ENCODE measurements around the gene C15orf61. TPM values are rescaled to one million over a fixed set of nuclear protein-coding genes. Genes with fewer than 3 reads are reported as not detected.

C15orf61 gene
- total and polyA plus RNA-seq, 2 of the 13 experiments (the other 11 are each of a cell fraction or from before 2014, with no cell fraction given): 2.1 to 6.6 TPM

- TF ChIP-seq ZNF142 (CRISPR knock-in tag; IDR thresholded peaks at IDR 0.05) (no peak), ZBTB2 (CRISPR knock-in tag; IDR thresholded peaks at IDR 0.05; ENCODE audit: low read depth) (no peak), ZNF143 (CRISPR knock-in tag; IDR thresholded peaks at IDR 0.05) (no peak)
These were observed 42.2 kb downstream of the C15orf61 start (continued) for GRCh38 chr15:67563092-67563491.

- ChIA-PET CTCF (ENCODE audit: low intra/inter-chr PET ratio, low total read pairs) (no interaction called here), POLR2A (no interaction called here)
- Histone ChIP-seq H3K4me1 (ENCODE audit: insufficient read depth, low read length) (no peaks in the 10 kb centered on the region), H3K27me3 (ENCODE audit: control insufficient read depth in 1 of 2, insufficient read depth in 2 of 2, low read length in 2 of 2) (no peaks in the 10 kb centered on the region), H2AFZ (ENCODE audit: low read length) (no peak overlapping the region), H3K36me3 (replicated peaks in 1 of 2; ENCODE audit: control insufficient read depth in 1 of 2, insufficient read depth in 2 of 2, low read length in 2 of 2) (no peaks in the 10 kb centered on the region), H3K79me2 (ENCODE audit: insufficient read depth, low read length) (no peaks in the 10 kb centered on the region), H3K9me3 (ENCODE audit: low read length) (no peaks in the 10 kb centered on the region), H3K4me3 (replicated peaks in 1 of 3; ENCODE audit: insufficient read depth in 1 of 3, low read depth in 2 of 3, low read length in 3 of 3) (no peak overlapping the region), H4K20me1 (ENCODE audit: insufficient read depth, low read length) (no peaks in the 10 kb centered on the region; the same call in 1 of the 2 replicates), H3K27ac (ENCODE audit: extremely low read length, insufficient read depth, low read length) (no peak overlapping the region), H3K4me2 (ENCODE audit: low read depth, low read length) (no peak overlapping the region), H3K9ac (ENCODE audit: insufficient read depth, low read depth, low read length) (no peak overlapping the region)
- DNase-seq (ENCODE audit: low spot score) (no peak), ATAC-seq (no peak), FAIRE-seq (no peak)
- WGBS (ENCODE audit: low lambda C conversion rate): 76% methylated on average over 2 of the region's 2 CpGs
- intact Hi-C loops (cut with micrococcal nuclease; ENCODE audit: unreplicated experiment): no loop called here
- no TSS peak for BruUV-seq (replicated peaks)
- in situ Hi-C loops (cut with HindIII; ENCODE audit: extremely low pct_ligation_motif_present, low pct_unique_long_range_greater_than_20kb): no loop called here
- no peak for TF ChIP-seq ZFP91 (CRISPR knock-in tag; IDR thresholded peaks at IDR 0.05; ENCODE audit: borderline replicate concordance)
- no peak for TF ChIP-seq FLYWCH1 (CRISPR knock-in tag; IDR thresholded peaks at IDR 0.05)
- no peak for TF ChIP-seq MED1 (CRISPR knock-in tag; IDR thresholded peaks at IDR 0.05)
- no peak for TF ChIP-seq ZNF740 (CRISPR knock-in tag; IDR thresholded peaks at IDR 0.05)
- no peak for TF ChIP-seq ATF3 (CRISPR knock-in tag; IDR thresholded peaks at IDR 0.05)
- TF ChIP-seq SSRP1 (CRISPR knock-in tag; IDR thresholded peaks at IDR 0.05): no peak
- no peak for TF ChIP-seq PHF8 (CRISPR knock-in tag; IDR thresholded peaks at IDR 0.05)
These were observed 43.4 kb downstream of the C15orf61 start for GRCh38 chr15:67564021-67564967.
